T-helper 17 cell (primary cell): ENCODE measurements around the gene GSTM2. TPM values are rescaled to one million over a fixed set of nuclear protein-coding genes. Genes with fewer than 3 reads are reported as not detected.
"Not testable (repeated sequence)": the region's sequence is repeated elsewhere in the genome, so short reads cannot be mapped to it uniquely, and the experiment has no call there.

Source experiments
- ATAC-seq: fragments of 150-1000 bp; cut with Tn5 transposase; 2 replicates; pipeline ENCODE4 v1.10.0; 2021; ENCODE audit warnings: mild to moderate bottlenecking, moderate library complexity
- DNase-seq, 3 donors: peaks; one replicate each; pipeline versions ENCODE4 v3.0.0 to v3.0.0-alpha.2; 2020 to 2021
- H3K9me3 ChIP-seq: one replicate; pipeline ENCODE4 v1.7.0; 2013; ENCODE audit warnings: low read length, mild to moderate bottlenecking; ENCODE audit not compliant: control insufficient read depth, poor library complexity, severe bottlenecking
- H3K27ac Mint-ChIP-seq: one replicate; pipeline ENCODE4 v1.8.0; 2022; ENCODE audit warnings: mild to moderate bottlenecking, moderate library complexity, mixed read lengths
- H3K27me3 Mint-ChIP-seq: one replicate; pipeline ENCODE4 v1.8.0; 2022; ENCODE audit warnings: mixed read lengths
- H3K36me3 Mint-ChIP-seq: one replicate; pipeline ENCODE4 v1.8.0; 2022; ENCODE audit warnings: low read depth, mixed read lengths
- H3K4me1 Mint-ChIP-seq: one replicate; pipeline ENCODE4 v1.8.0; 2022; ENCODE audit warnings: mild to moderate bottlenecking, mixed read lengths
- H3K4me3 Mint-ChIP-seq: one replicate; pipeline ENCODE4 v1.8.0; 2022; ENCODE audit warnings: mild to moderate bottlenecking, moderate library complexity, mixed read lengths
- total RNA-seq, 4 donors: library from RNA in 2 of 4; stranded (reverse) in 2 of 4; gene quantifications; one replicate each; pipeline ENCODE4 v1.2.3 and lab custom pipeline; 2022 to 2026

The GSTM2 gene
- total RNA-seq, 2 donors from 2014 or later: 44.0 to 117 TPM

- not testable (repeated sequence) for H3K4me1 Mint-ChIP-seq, H3K36me3 Mint-ChIP-seq, ATAC-seq, DNase-seq, H3K27ac Mint-ChIP-seq, H3K9me3 ChIP-seq
- H3K27me3 Mint-ChIP-seq: peaks cover 41% of the 10 kb centered on the region
- peak within 1 kb of the TSS; percentile 28 for H3K4me3 Mint-ChIP-seq
Observed at GRCh38 chr1:109711593-109712320, 43.9 kb downstream of the GSTM2 start, which contains the start of gene GSTM5. Gene GSTM5, plus strand, starts transcription at chr1:109712251. Its CDS starts 62 bp downstream, at chr1:109712313.

GRCh38 chr1:109712321-109712864, 44.5 kb downstream of the GSTM2 start:
- Mint-ChIP-seq H3K27me3 (peaks cover 42% of the 10 kb centered on the region), H3K4me3 (peak overlapping the region; percentile 28), H3K27ac (no peak overlapping the region), H3K4me1 (no peaks in the 10 kb centered on the region), H3K36me3 (no peaks in the 10 kb centered on the region)
- no peaks in the 10 kb centered on the region for H3K9me3 ChIP-seq
- ATAC-seq (no peak), DNase-seq (no peak)

GRCh38 chr1:109713636-109714035, 45.8 kb downstream of the GSTM2 start:
- DNase-seq (no peak), ATAC-seq (no peak)
- Mint-ChIP-seq H3K36me3 (peaks cover 2% of the 10 kb centered on the region), H3K4me3 (no peak overlapping the region), H3K27me3 (peaks cover 52% of the 10 kb centered on the region), H3K4me1 (no peaks in the 10 kb centered on the region), H3K27ac (no peak overlapping the region)
- H3K9me3 ChIP-seq: no peaks in the 10 kb centered on the region

- DNase-seq: no peak
- Mint-ChIP-seq H3K27ac (no peak overlapping the region), H3K36me3 (peaks cover 2% of the 10 kb centered on the region), H3K4me1 (no peaks in the 10 kb centered on the region), H3K27me3 (peaks cover 52% of the 10 kb centered on the region), H3K4me3 (no peak overlapping the region)
- H3K9me3 ChIP-seq: no peaks in the 10 kb centered on the region
- ATAC-seq: no peak
Observed at GRCh38 chr1:109714661-109715372, 47.0 kb downstream of the GSTM2 start.

GRCh38 chr1:109716121-109716520, 48.3 kb downstream of the GSTM2 start:
- H3K27ac Mint-ChIP-seq: no peak overlapping the region
- no peak overlapping the region for H3K4me3 Mint-ChIP-seq
- peaks cover 2% of the 10 kb centered on the region for H3K36me3 Mint-ChIP-seq
- H3K9me3 ChIP-seq: no peaks in the 10 kb centered on the region
- no peak for DNase-seq
- peaks cover 52% of the 10 kb centered on the region for H3K27me3 Mint-ChIP-seq
- no peak for ATAC-seq
- H3K4me1 Mint-ChIP-seq: no peaks in the 10 kb centered on the region

GRCh38 chr1:109716570-109717090, 48.8 kb downstream of the GSTM2 start:
- Mint-ChIP-seq H3K36me3 (peaks cover 2% of the 10 kb centered on the region), H3K4me3 (no peak overlapping the region), H3K27ac (no peak overlapping the region), H3K27me3 (peaks cover 52% of the 10 kb centered on the region), H3K4me1 (no peaks in the 10 kb centered on the region)
- ATAC-seq: no peak
- H3K9me3 ChIP-seq: no peaks in the 10 kb centered on the region
- DNase-seq: no peak

- H3K4me3 Mint-ChIP-seq: no peak overlapping the region
- DNase-seq: no peak
- no peak for ATAC-seq
- H3K9me3 ChIP-seq: no peaks in the 10 kb centered on the region
- peaks cover 2% of the 10 kb centered on the region for H3K36me3 Mint-ChIP-seq
- H3K27me3 Mint-ChIP-seq: peaks cover 52% of the 10 kb centered on the region
- no peak overlapping the region for H3K27ac Mint-ChIP-seq
- H3K4me1 Mint-ChIP-seq: no peaks in the 10 kb centered on the region
Observed at GRCh38 chr1:109717729-109718128, 49.9 kb downstream of the GSTM2 start.

GRCh38 chr1:109718495-109718894, 50.6 kb downstream of the GSTM2 start:
- peaks cover 49% of the 10 kb centered on the region for H3K27me3 Mint-ChIP-seq
- no peak overlapping the region for H3K27ac Mint-ChIP-seq
- no peak overlapping the region for H3K4me3 Mint-ChIP-seq
- DNase-seq (no peak), ATAC-seq (no peak)
- H3K9me3 ChIP-seq: no peaks in the 10 kb centered on the region
- peaks cover 2% of the 10 kb centered on the region for H3K36me3 Mint-ChIP-seq
- no peaks in the 10 kb centered on the region for H3K4me1 Mint-ChIP-seq

- H3K4me3 Mint-ChIP-seq: no peak overlapping the region
- DNase-seq: no peak
- no peak overlapping the region for H3K27ac Mint-ChIP-seq
- H3K4me1 Mint-ChIP-seq: no peaks in the 10 kb centered on the region
- peaks cover 41% of the 10 kb centered on the region for H3K27me3 Mint-ChIP-seq
- no peaks in the 10 kb centered on the region for H3K9me3 ChIP-seq
- H3K36me3 Mint-ChIP-seq: peaks cover 2% of the 10 kb centered on the region
- no peak for ATAC-seq
Observed at GRCh38 chr1:109719337-109719837, 51.5 kb downstream of the GSTM2 start.

- Mint-ChIP-seq H3K4me1 (no peaks in the 10 kb centered on the region), H3K4me3 (no peak overlapping the region), H3K36me3 (peaks cover 2% of the 10 kb centered on the region), H3K27me3 (peaks cover 31% of the 10 kb centered on the region), H3K27ac (no peak overlapping the region)
- DNase-seq (no peak), ATAC-seq (no peak)
- no peaks in the 10 kb centered on the region for H3K9me3 ChIP-seq
Observed at GRCh38 chr1:109721042-109721441, 53.2 kb downstream of the GSTM2 start.

GRCh38 chr1:109721971-109722370, 54.1 kb downstream of the GSTM2 start:
- H3K9me3 ChIP-seq: no peaks in the 10 kb centered on the region
- Mint-ChIP-seq H3K27ac (no peak overlapping the region), H3K36me3 (peaks cover 2% of the 10 kb centered on the region), H3K4me1 (no peaks in the 10 kb centered on the region), H3K4me3 (no peak overlapping the region), H3K27me3 (peaks cover 26% of the 10 kb centered on the region)
- no peak for ATAC-seq
- DNase-seq: no peak

GRCh38 chr1:109722908-109723691, 55.2 kb downstream of the GSTM2 start:
- ATAC-seq: no peak
- no peaks in the 10 kb centered on the region for H3K36me3 Mint-ChIP-seq
- H3K9me3 ChIP-seq: no peaks in the 10 kb centered on the region
- peaks cover 17% of the 10 kb centered on the region for H3K27me3 Mint-ChIP-seq
- DNase-seq: no peak
- no peak overlapping the region for H3K4me3 Mint-ChIP-seq
- H3K27ac Mint-ChIP-seq: peak overlapping the region; percentile 34
- no peaks in the 10 kb centered on the region for H3K4me1 Mint-ChIP-seq
